ENCODE results near the gene MOB3B. TPM values are rescaled to one million over a fixed set of nuclear protein-coding genes. Genes with fewer than 3 reads are reported as not detected.

Gene MOB3B
- total RNA-seq, 2 experiments from 2014 or later: 0.29 to 0.70 TPM

GRCh38 chr9:27336829-27337228 lies 192.8 kb downstream of the MOB3B start:
- ATAC-seq (no peak), DNase-seq (no peak)
- H3K4me1 Mint-ChIP-seq: no peaks in the 10 kb centered on the region
- H3K36me3 Mint-ChIP-seq: no peaks in the 10 kb centered on the region
- CTCF ChIA-PET: interaction anchor here (6.4 kb wide), 1 partner anchor 196 kb away, joined by 92 read pairs; the partner anchor contains the start of gene MOB3B
- no peak overlapping the region for H3K27ac Mint-ChIP-seq
- no peak overlapping the region for H3K4me3 Mint-ChIP-seq
- peaks cover 12% of the 10 kb centered on the region for H3K27me3 Mint-ChIP-seq
- H3K9me3 Mint-ChIP-seq (ENCODE audit: low read depth): no peaks in the 10 kb centered on the region

GRCh38 chr9:27336126-27336525 lies 193.5 kb downstream of the MOB3B start:
- Mint-ChIP-seq H3K27ac (no peak overlapping the region), H3K36me3 (no peaks in the 10 kb centered on the region), H3K4me3 (no peak overlapping the region), H3K4me1 (no peaks in the 10 kb centered on the region), H3K27me3 (peaks cover 10% of the 10 kb centered on the region), H3K9me3 (ENCODE audit: low read depth) (no peaks in the 10 kb centered on the region)
- no peak for ATAC-seq
- no peak for DNase-seq
- CTCF ChIA-PET: interaction anchor here (6.4 kb wide), 1 partner anchor 196 kb away, joined by 92 read pairs; the partner anchor contains the start of gene MOB3B

GRCh38 chr9:27335075-27335474 lies 194.5 kb downstream of the MOB3B start:
- no peaks in the 10 kb centered on the region for H3K9me3 Mint-ChIP-seq (ENCODE audit: low read depth)
- ATAC-seq (no peak), DNase-seq (no peak)
- H3K36me3 Mint-ChIP-seq: no peaks in the 10 kb centered on the region
- no peaks in the 10 kb centered on the region for H3K4me1 Mint-ChIP-seq
- CTCF ChIA-PET: interaction anchor here (0.7 to 6.4 kb wide), 2 partner anchors 188 to 197 kb away, joined by 3 to 92 read pairs; partner anchors contain the start of gene MOB3B
- H3K27ac Mint-ChIP-seq: no peak overlapping the region
- no peak overlapping the region for H3K4me3 Mint-ChIP-seq
- peaks cover 10% of the 10 kb centered on the region for H3K27me3 Mint-ChIP-seq

- no peaks in the 10 kb centered on the region for H3K4me1 Mint-ChIP-seq
- peak; percentile 64 for ATAC-seq
Measured at GRCh38 chr9:27333241-27334052, 196.2 kb downstream of the MOB3B start.

GRCh38 chr9:27331393-27331792 lies 198.2 kb downstream of the MOB3B start:
- Mint-ChIP-seq H3K4me1 (no peaks in the 10 kb centered on the region), H3K9me3 (ENCODE audit: low read depth) (no peaks in the 10 kb centered on the region), H3K27me3 (peaks cover 21% of the 10 kb centered on the region), H3K27ac (no peak overlapping the region), H3K36me3 (no peaks in the 10 kb centered on the region), H3K4me3 (no peak overlapping the region)
- CTCF ChIA-PET: interaction anchor here (2.3 to 6.4 kb wide), 2 partner anchors 201 to 218 kb away, joined by 14 to 92 read pairs; partner anchors contain the start of gene MOB3B
- no peak for ATAC-seq
- DNase-seq: no peak

More at GRCh38 chr9:27333241-27334052, 196.2 kb downstream of the MOB3B start:
- Mint-ChIP-seq H3K27me3 (peaks cover 17% of the 10 kb centered on the region), H3K27ac (no peak overlapping the region), H3K36me3 (no peaks in the 10 kb centered on the region), H3K9me3 (ENCODE audit: low read depth) (no peaks in the 10 kb centered on the region), H3K4me3 (no peak overlapping the region)
- CTCF ChIA-PET: interaction anchor here (0.6 to 6.4 kb wide), 15 partner anchors 9 to 270 kb away, joined by 3 to 92 read pairs (median 4); partner anchors contain the start of genes IFNK and MOB3B
- peak; percentile 49 for DNase-seq

- H3K9me3 Mint-ChIP-seq (ENCODE audit: low read depth): no peaks in the 10 kb centered on the region
- H3K4me1 Mint-ChIP-seq: no peaks in the 10 kb centered on the region
- H3K27me3 Mint-ChIP-seq: peaks cover 27% of the 10 kb centered on the region
- CTCF ChIA-PET: interaction anchor here (1.1 to 1.5 kb wide), 2 partner anchors 200 to 219 kb away, joined by 3 read pairs; partner anchors contain the start of gene MOB3B
- DNase-seq (no peak), ATAC-seq (no peak)
- H3K27ac Mint-ChIP-seq: no peak overlapping the region
- no peaks in the 10 kb centered on the region for H3K36me3 Mint-ChIP-seq
- H3K4me3 Mint-ChIP-seq: no peak overlapping the region
Measured at GRCh38 chr9:27329291-27329690, 200.3 kb downstream of the MOB3B start.

GRCh38 chr9:27328483-27328882 lies 201.1 kb downstream of the MOB3B start:
- Mint-ChIP-seq H3K4me1 (no peaks in the 10 kb centered on the region), H3K4me3 (no peak overlapping the region), H3K27me3 (peaks cover 27% of the 10 kb centered on the region), H3K27ac (no peak overlapping the region), H3K36me3 (no peaks in the 10 kb centered on the region), H3K9me3 (ENCODE audit: low read depth) (no peaks in the 10 kb centered on the region)
- DNase-seq (no peak), ATAC-seq (no peak)
- CTCF ChIA-PET: interaction anchor here (1.5 kb wide), 1 partner anchor 201 kb away, joined by 3 read pairs; the partner anchor contains the start of gene MOB3B

- Mint-ChIP-seq H3K36me3 (no peaks in the 10 kb centered on the region), H3K4me1 (no peaks in the 10 kb centered on the region), H3K27me3 (peaks cover 8% of the 10 kb centered on the region), H3K9me3 (ENCODE audit: low read depth) (no peaks in the 10 kb centered on the region), H3K4me3 (no peak overlapping the region), H3K27ac (no peak overlapping the region)
- DNase-seq: no peak
- no peak for ATAC-seq
- CTCF ChIA-PET: no interaction called here
Measured at GRCh38 chr9:27311184-27311583, 218.4 kb downstream of the MOB3B start.

- ATAC-seq: no peak
- CTCF ChIA-PET: no interaction called here
- no peaks in the 10 kb centered on the region for H3K4me1 Mint-ChIP-seq
Measured at GRCh38 chr9:27310582-27310981, 219.0 kb downstream of the MOB3B start.

GRCh38 chr9:27308691-27309390 lies 220.8 kb downstream of the MOB3B start:
- CTCF ChIA-PET: no interaction called here

More at GRCh38 chr9:27310582-27310981, 219.0 kb downstream of the MOB3B start:
- Mint-ChIP-seq H3K9me3 (ENCODE audit: low read depth) (no peaks in the 10 kb centered on the region), H3K36me3 (no peaks in the 10 kb centered on the region), H3K27me3 (peaks cover 8% of the 10 kb centered on the region), H3K4me3 (no peak overlapping the region), H3K27ac (no peak overlapping the region)
- no peak for DNase-seq

GRCh38 chr9:27304521-27304920 lies 225.1 kb downstream of the MOB3B start:
- no peak overlapping the region for H3K4me3 Mint-ChIP-seq
- CTCF ChIA-PET: no interaction called here
- no peaks in the 10 kb centered on the region for H3K9me3 Mint-ChIP-seq (ENCODE audit: low read depth)
- no peaks in the 10 kb centered on the region for H3K36me3 Mint-ChIP-seq
- H3K4me1 Mint-ChIP-seq: no peaks in the 10 kb centered on the region
- DNase-seq: no peak
- H3K27ac Mint-ChIP-seq: no peak overlapping the region
- peaks cover 8% of the 10 kb centered on the region for H3K27me3 Mint-ChIP-seq
- ATAC-seq: no peak

More at GRCh38 chr9:27308691-27309390, 220.8 kb downstream of the MOB3B start:
- Mint-ChIP-seq H3K9me3 (ENCODE audit: low read depth) (no peaks in the 10 kb centered on the region), H3K27ac (no peak overlapping the region), H3K4me1 (no peaks in the 10 kb centered on the region), H3K36me3 (no peaks in the 10 kb centered on the region), H3K4me3 (no peak overlapping the region), H3K27me3 (peaks cover 9% of the 10 kb centered on the region)
- ATAC-seq (no peak), DNase-seq (no peak)

GRCh38 chr9:27303219-27303618 lies 226.4 kb downstream of the MOB3B start:
- DNase-seq: no peak
- Mint-ChIP-seq H3K36me3 (no peaks in the 10 kb centered on the region), H3K4me3 (no peak overlapping the region), H3K9me3 (ENCODE audit: low read depth) (no peaks in the 10 kb centered on the region), H3K27me3 (peaks cover 13% of the 10 kb centered on the region), H3K27ac (no peak overlapping the region), H3K4me1 (no peaks in the 10 kb centered on the region)
- CTCF ChIA-PET: no interaction called here
- no peak for ATAC-seq

- ATAC-seq (no peak), DNase-seq (no peak)
- Mint-ChIP-seq H3K4me1 (no peaks in the 10 kb centered on the region), H3K36me3 (no peaks in the 10 kb centered on the region), H3K27ac (no peak within 1 kb of the TSS), H3K9me3 (ENCODE audit: low read depth) (no peaks in the 10 kb centered on the region), H3K4me3 (no peak within 1 kb of the TSS), H3K27me3 (peaks cover 20% of the 10 kb centered on the region)
- CTCF ChIA-PET: no interaction called here
Measured at GRCh38 chr9:27297050-27297449, 232.6 kb downstream of the MOB3B start, which contains the start of gene EQTN. Gene EQTN, minus strand, starts transcription at chr9:27297150. Its CDS starts 95 bp downstream, at chr9:27297055.

Data from activated CD8-positive, alpha-beta memory T cell treated with anti-CD3 and anti-CD28 coated beads, Interleukin-2, amount 10 ng/mL, durations not matched to agents 7 days and 5 days (primary cell).